HepG2 (cell line): Measurements from ENCODE around the gene MYADML2. TPM values are rescaled to one million over a fixed set of nuclear protein-coding genes. Genes with fewer than 3 reads are reported as not detected.

ENCODE experiments used
- ARNT2 ChIP-seq: sonication (generic); formaldehyde crosslinking; IDR thresholded peaks from 2 replicates; pipeline ENCODE4 v1.8.0; 2022; ENCODE audit warnings: mild to moderate bottlenecking, low read depth, missing genetic modification reagents, moderate library complexity
- CHCHD3 ChIP-seq: sonication (generic); formaldehyde crosslinking; IDR thresholded peaks from 2 replicates; pipeline ENCODE4 v1.8.0; 2022; ENCODE audit warnings: mild to moderate bottlenecking, missing genetic modification reagents, moderate library complexity
- IRX3 ChIP-seq: sonication (generic); formaldehyde crosslinking; IDR thresholded peaks from 2 replicates; pipeline ENCODE4 v1.8.1; 2023; ENCODE audit warnings: mild to moderate bottlenecking, low read depth, missing genetic modification reagents, borderline replicate concordance
- JDP2 ChIP-seq: sonication (generic); formaldehyde crosslinking; IDR thresholded peaks from 2 replicates; pipeline ENCODE4 v1.8.1; 2022; ENCODE audit warnings: missing genetic modification reagents, borderline replicate concordance
- KAT8 ChIP-seq: IDR thresholded peaks from 2 replicates; pipeline ENCODE4 v1.6.1; 2016; ENCODE audit warnings: missing genetic modification reagents, missing compliant biosample characterization
- MED8 ChIP-seq: sonication (generic); formaldehyde crosslinking; IDR thresholded peaks from 2 replicates; pipeline ENCODE4 v1.8.1; 2023; ENCODE audit warnings: mild to moderate bottlenecking, missing genetic modification reagents; ENCODE audit not compliant: insufficient replicate concordance
- MEIS2 ChIP-seq: sonication (generic); formaldehyde crosslinking; IDR thresholded peaks from 2 replicates; pipeline ENCODE4 v1.9.0; 2021; ENCODE audit warnings: mild to moderate bottlenecking, missing genetic modification reagents
- MTA1 ChIP-seq: sonication (generic); formaldehyde crosslinking; IDR thresholded peaks from 2 replicates; pipeline ENCODE4 v1.4.0; 2020; ENCODE audit warnings: missing genetic modification reagents, mild to moderate bottlenecking, borderline replicate concordance
- NR2F1 ChIP-seq, 2 experiments: fragments of 450-650 bp in 1 of 2; formaldehyde crosslinking in 1 of 2; IDR thresholded peaks; 2 replicates each; pipeline versions ENCODE4 v1.5.0 to v1.6.1; 2016 to 2020; ENCODE audit warnings: mild to moderate bottlenecking in 1 of 2, missing compliant biosample characterization in 1 of 2, missing genetic modification reagents in 1 of 2, moderate library complexity in 1 of 2
- PLSCR1 ChIP-seq: sonication (generic); formaldehyde crosslinking; IDR thresholded peaks from 2 replicates; pipeline ENCODE4 v1.5.0; 2020; ENCODE audit warnings: missing genetic modification reagents, mild to moderate bottlenecking, borderline replicate concordance
- TFDP2 ChIP-seq: sonication (generic); formaldehyde crosslinking; IDR thresholded peaks from 2 replicates; pipeline ENCODE4 v1.4.0; 2020; ENCODE audit warnings: missing genetic modification reagents
- ZEB1 ChIP-seq: IDR thresholded peaks from 2 replicates; pipeline ENCODE4 v1.6.1; 2012; ENCODE audit warnings: mild to moderate bottlenecking, low read depth, inconsistent platforms; ENCODE audit not compliant: insufficient replicate concordance
- ZNF335 ChIP-seq: sonication (generic); formaldehyde crosslinking; IDR thresholded peaks from 2 replicates; pipeline ENCODE4 v1.4.0; 2020; ENCODE audit warnings: missing genetic modification reagents
- ZNF891 ChIP-seq: sonication (generic); formaldehyde crosslinking; IDR thresholded peaks from 2 replicates; pipeline ENCODE4 v1.5.0; 2020; ENCODE audit warnings: mild to moderate bottlenecking, missing genetic modification reagents
- polyA plus RNA-seq, 8 experiments: library from polyadenylated mRNA; depleted of rRNA in 3 of 8; stranded (reverse) in 7 of 8; unstranded in 1 of 8; fragments of >200 nt; fragmentation: Illumina TruSeq in 4 of 8; extraction: Trizol in 4 of 8; gene quantifications; 2 replicates each; pipeline versions ENCODE4 v1.2.1 to v1.2.3, GENCODE V29; 2011 to 2016; ENCODE audit warnings: low read depth in 4 of 8, missing spikeins in 1 of 8, mixed read lengths in 1 of 8; ENCODE audit not compliant: insufficient read depth in 1 of 8
- total RNA-seq, 5 experiments: library from RNA; depleted of rRNA; stranded (reverse); fragments of >200 nt; fragmentation: Illumina TruSeq; extraction: Trizol; gene quantifications; 2 replicates each; pipeline ENCODE4 v1.2.3, GENCODE V29; 2016; ENCODE audit warnings: low read depth in 1 of 5
- TF ChIP-seq, protein P1 (sequence below): sonication (generic); formaldehyde crosslinking; IDR thresholded peaks from 2 replicates; pipeline ENCODE4 v1.9.0; 2022; ENCODE audit warnings: low read depth, missing genetic modification reagents
- TF ChIP-seq, protein P2 (sequence below), 2 experiments: sonication (generic) in 1 of 2; formaldehyde crosslinking in 1 of 2; IDR thresholded peaks; 2 replicates each; pipeline versions ENCODE4 v1.4.0 to v1.6.1; 2016 to 2020; ENCODE audit warnings: borderline replicate concordance in 1 of 2, low read depth in 1 of 2, mild to moderate bottlenecking in 1 of 2, missing genetic modification reagents in 1 of 2
- TF ChIP-seq, protein P3 (sequence below): sonication (generic); formaldehyde crosslinking; IDR thresholded peaks from 2 replicates; pipeline ENCODE4 v1.4.0; 2020; ENCODE audit warnings: low read depth, mild to moderate bottlenecking, missing genetic modification reagents

Gene MYADML2
- total and polyA plus RNA-seq, 2 of the 13 experiments (the other 11 are each of a cell fraction or from before 2014, with no cell fraction given) = not detected

GRCh38 chr17:81959362-81960129, 12.5 kb upstream of the MYADML2 start (continued):
- TF ChIP-seq PLSCR1 (CRISPR knock-in tag) (0 out of 2 replicates have a peak, but pooled peaks have one; percentile 48), MEIS2 (CRISPR knock-in tag) (peak; percentile 45; the same call in 1 of the 2 replicates), ZNF335 (0 out of 2 replicates have a peak, but pooled peaks have one; percentile 21), ARNT2 (CRISPR knock-in tag) (peak; percentile 86; the same call in 1 of the 2 replicates), KAT8 (CRISPR knock-in tag) (0 out of 2 replicates have a peak, but pooled peaks have one; percentile 12), CHCHD3 (CRISPR knock-in tag) (peak; percentile 27; the same call in 1 of the 2 replicates), IRX3 (CRISPR knock-in tag) (peak; percentile 45; the same call in 1 of the 2 replicates), TFDP2 (no peak), ZNF891 (peak; percentile 14; the same call in 1 of the 2 replicates), MTA1 (CRISPR knock-in tag) (0 out of 2 replicates have a peak, but pooled peaks have one; percentile 19), JDP2 (CRISPR knock-in tag) (peak; percentile 39; the same call in 1 of the 2 replicates), MED8 (CRISPR knock-in tag) (no peak), NR2F1 (CRISPR knock-in tag; IDR thresholded peaks at IDR 0.05) (peak in 1 of 2 experiments; percentile 2; a peak in 1 of 4 replicates), ZEB1 (no peak)
- TF ChIP-seq, protein P1, sequence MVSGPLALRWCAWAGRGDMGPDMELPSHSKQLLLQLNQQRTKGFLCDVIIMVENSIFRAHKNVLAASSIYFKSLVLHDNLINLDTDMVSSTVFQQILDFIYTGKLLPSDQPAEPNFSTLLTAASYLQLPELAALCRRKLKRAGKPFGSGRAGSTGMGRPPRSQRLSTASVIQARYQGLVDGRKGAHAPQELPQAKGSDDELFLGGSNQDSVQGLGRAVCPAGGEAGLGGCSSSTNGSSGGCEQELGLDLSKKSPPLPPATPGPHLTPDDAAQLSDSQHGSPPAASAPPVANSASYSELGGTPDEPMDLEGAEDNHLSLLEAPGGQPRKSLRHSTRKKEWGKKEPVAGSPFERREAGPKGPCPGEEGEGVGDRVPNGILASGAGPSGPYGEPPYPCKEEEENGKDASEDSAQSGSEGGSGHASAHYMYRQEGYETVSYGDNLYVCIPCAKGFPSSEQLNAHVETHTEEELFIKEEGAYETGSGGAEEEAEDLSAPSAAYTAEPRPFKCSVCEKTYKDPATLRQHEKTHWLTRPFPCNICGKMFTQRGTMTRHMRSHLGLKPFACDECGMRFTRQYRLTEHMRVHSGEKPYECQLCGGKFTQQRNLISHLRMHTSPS = peak; percentile 5; the same call in 1 of the 2 replicates
- TF ChIP-seq, protein P2, sequence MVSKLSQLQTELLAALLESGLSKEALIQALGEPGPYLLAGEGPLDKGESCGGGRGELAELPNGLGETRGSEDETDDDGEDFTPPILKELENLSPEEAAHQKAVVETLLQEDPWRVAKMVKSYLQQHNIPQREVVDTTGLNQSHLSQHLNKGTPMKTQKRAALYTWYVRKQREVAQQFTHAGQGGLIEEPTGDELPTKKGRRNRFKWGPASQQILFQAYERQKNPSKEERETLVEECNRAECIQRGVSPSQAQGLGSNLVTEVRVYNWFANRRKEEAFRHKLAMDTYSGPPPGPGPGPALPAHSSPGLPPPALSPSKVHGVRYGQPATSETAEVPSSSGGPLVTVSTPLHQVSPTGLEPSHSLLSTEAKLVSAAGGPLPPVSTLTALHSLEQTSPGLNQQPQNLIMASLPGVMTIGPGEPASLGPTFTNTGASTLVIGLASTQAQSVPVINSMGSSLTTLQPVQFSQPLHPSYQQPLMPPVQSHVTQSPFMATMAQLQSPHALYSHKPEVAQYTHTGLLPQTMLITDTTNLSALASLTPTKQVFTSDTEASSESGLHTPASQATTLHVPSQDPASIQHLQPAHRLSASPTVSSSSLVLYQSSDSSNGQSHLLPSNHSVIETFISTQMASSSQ (IDR thresholded peaks at IDR 0.05; ENCODE audit: low read depth) = no peak
- TF ChIP-seq, protein P2 (CRISPR knock-in tag; IDR thresholded peaks at IDR 0.05; ENCODE audit: borderline replicate concordance) = 0 out of 2 replicates have a peak, but pooled peaks have one; percentile 41
- TF ChIP-seq, protein P3, sequence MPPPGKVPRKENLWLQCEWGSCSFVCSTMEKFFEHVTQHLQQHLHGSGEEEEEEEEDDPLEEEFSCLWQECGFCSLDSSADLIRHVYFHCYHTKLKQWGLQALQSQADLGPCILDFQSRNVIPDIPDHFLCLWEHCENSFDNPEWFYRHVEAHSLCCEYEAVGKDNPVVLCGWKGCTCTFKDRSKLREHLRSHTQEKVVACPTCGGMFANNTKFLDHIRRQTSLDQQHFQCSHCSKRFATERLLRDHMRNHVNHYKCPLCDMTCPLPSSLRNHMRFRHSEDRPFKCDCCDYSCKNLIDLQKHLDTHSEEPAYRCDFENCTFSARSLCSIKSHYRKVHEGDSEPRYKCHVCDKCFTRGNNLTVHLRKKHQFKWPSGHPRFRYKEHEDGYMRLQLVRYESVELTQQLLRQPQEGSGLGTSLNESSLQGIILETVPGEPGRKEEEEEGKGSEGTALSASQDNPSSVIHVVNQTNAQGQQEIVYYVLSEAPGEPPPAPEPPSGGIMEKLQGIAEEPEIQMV (CRISPR knock-in tag) = 0 out of 2 replicates have a peak, but pooled peaks have one; percentile 29
